ENCODE data around the gene MSX1. TPM values are rescaled to one million over a fixed set of nuclear protein-coding genes. Genes with fewer than 3 reads are reported as not detected.

MSX1 gene
- total and polyA plus RNA-seq, 12 donors, result 1.8 to 30.3 (median 7.2) TPM

GRCh38 chr4:4869731-4870571, 10.5 kb downstream of the MSX1 start:
- no peak for TF ChIP-seq CTCF (IDR thresholded peaks at IDR 0.05)
- TF ChIP-seq POLR2A (IDR thresholded peaks at IDR 0.05), result no peak
- intact Hi-C loops (cut with DNase I), result no loop called here
- Histone ChIP-seq H3K4me3 (no peak overlapping the region), H3K4me1 (replicated peaks in 1 of 2) (no peaks in the 10 kb centered on the region), H3K36me3 (replicated peaks in 1 of 2) (no peaks in the 10 kb centered on the region), H3K27me3 (peaks cover 94% of the 10 kb centered on the region), H3K9me3 (replicated peaks in 1 of 3) (no peaks in the 10 kb centered on the region), H3K27ac (no peak overlapping the region)
- WGBS, 4 donors, result 7 to 13% (median 8%) methylated on average over 25 to 40 of the region's 40 CpGs
- no peak for DNase-seq

GRCh38 chr4:4870576-4871241, 11.2 kb downstream of the MSX1 start:
- Histone ChIP-seq H3K36me3 (replicated peaks in 1 of 2) (no peaks in the 10 kb centered on the region), H3K4me3 (no peak overlapping the region), H3K27ac (no peak overlapping the region), H3K4me1 (replicated peaks in 1 of 2) (no peaks in the 10 kb centered on the region), H3K27me3 (peaks cover 92% of the 10 kb centered on the region), H3K9me3 (replicated peaks in 1 of 3) (no peaks in the 10 kb centered on the region)
- intact Hi-C loops (cut with DNase I), result no loop called here
- no peak for DNase-seq
- TF ChIP-seq CTCF (IDR thresholded peaks at IDR 0.05) (no peak), POLR2A (IDR thresholded peaks at IDR 0.05) (no peak)
- 15 to 26% (median 18%) methylated on average over 23 to 26 of the region's 26 CpGs for WGBS, 4 donors

- H3K27ac ChIP-seq, result no peak overlapping the region
- H3K27me3 ChIP-seq, result peaks cover 87% of the 10 kb centered on the region
- H3K4me3 ChIP-seq, result no peak overlapping the region
- H3K9me3 ChIP-seq (replicated peaks in 1 of 3), result no peaks in the 10 kb centered on the region
- DNase-seq, result no peak
- no peak for TF ChIP-seq CTCF (IDR thresholded peaks at IDR 0.05)
- no peak for TF ChIP-seq POLR2A (IDR thresholded peaks at IDR 0.05)
- WGBS, 4 donors, result 2 to 9% (median 7%) methylated on average over 17 to 18 of the region's 18 CpGs
- H3K4me1 ChIP-seq (replicated peaks in 1 of 2), result no peaks in the 10 kb centered on the region
- H3K36me3 ChIP-seq (replicated peaks in 1 of 2), result no peaks in the 10 kb centered on the region
- intact Hi-C loops (cut with DNase I), result no loop called here
Measured at GRCh38 chr4:4871242-4871572, 11.7 kb downstream of the MSX1 start.

GRCh38 chr4:4871573-4872313, 12.3 kb downstream of the MSX1 start:
- Histone ChIP-seq H3K9me3 (replicated peaks in 1 of 3) (no peaks in the 10 kb centered on the region), H3K27ac (no peak overlapping the region), H3K4me1 (replicated peaks in 1 of 2) (no peaks in the 10 kb centered on the region), H3K4me3 (no peak overlapping the region), H3K27me3 (peaks cover 82% of the 10 kb centered on the region), H3K36me3 (replicated peaks in 1 of 2) (no peaks in the 10 kb centered on the region)
- TF ChIP-seq POLR2A (IDR thresholded peaks at IDR 0.05), result no peak
- TF ChIP-seq CTCF (IDR thresholded peaks at IDR 0.05), result no peak
- no peak for DNase-seq
- 4 to 6% (median 5%) methylated on average over 25 to 46 of the region's 46 CpGs for WGBS, 4 donors
- intact Hi-C loops (cut with DNase I), result no loop called here
